DMS 273 treated with DMSO at 0.1 percent for 48 hours (cell line): ENCODE data around the gene UGGT2.
"Not testable (repeated sequence)": the region's sequence is repeated elsewhere in the genome, so short reads cannot be mapped to it uniquely, and the experiment has no call there.

Source experiments
- DNase-seq: peaks from one replicate; lab custom pipeline; 2025; lab: John Stamatoyannopoulos, UW

Gene UGGT2

DNA sequence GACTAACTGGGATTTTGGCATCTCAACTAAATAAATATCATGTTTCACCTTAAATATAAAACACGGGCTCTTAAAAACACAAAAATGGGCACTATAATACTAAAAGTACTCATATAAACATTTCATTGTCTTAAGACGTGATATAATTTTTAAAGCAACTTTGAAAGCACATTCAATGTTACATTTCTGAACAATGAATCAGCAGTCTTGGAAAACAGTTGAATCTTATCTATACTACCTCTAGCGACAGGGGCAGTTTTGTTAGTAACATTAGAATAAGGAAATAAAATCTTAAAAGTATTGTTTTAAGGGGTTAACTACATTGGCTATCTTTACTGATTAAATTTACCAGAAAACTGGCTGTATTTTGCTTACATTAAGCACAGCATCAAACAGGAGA is 156.9 kb downstream of the UGGT2 start:
- DNase-seq: no peak

DNA sequence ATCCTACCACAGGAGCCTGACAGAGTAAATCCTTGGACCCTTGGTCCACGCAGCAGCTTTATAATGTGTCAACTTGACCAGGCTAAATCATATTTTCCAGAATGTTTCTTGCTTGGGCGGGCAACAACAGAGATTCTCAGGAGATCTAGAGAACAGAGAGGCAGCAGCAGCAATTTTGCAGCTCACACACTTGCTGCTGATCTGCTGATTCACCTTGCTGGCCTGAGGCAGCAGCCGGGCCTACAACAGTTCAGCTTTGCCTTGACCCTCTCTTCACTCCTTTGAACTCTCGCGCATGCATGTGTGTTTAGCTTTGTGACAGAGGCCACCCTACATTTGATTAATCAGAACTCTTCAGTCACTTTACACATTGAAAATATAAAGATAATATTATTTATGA is 159.3 kb downstream of the UGGT2 start:
- no peak for DNase-seq

DNA sequence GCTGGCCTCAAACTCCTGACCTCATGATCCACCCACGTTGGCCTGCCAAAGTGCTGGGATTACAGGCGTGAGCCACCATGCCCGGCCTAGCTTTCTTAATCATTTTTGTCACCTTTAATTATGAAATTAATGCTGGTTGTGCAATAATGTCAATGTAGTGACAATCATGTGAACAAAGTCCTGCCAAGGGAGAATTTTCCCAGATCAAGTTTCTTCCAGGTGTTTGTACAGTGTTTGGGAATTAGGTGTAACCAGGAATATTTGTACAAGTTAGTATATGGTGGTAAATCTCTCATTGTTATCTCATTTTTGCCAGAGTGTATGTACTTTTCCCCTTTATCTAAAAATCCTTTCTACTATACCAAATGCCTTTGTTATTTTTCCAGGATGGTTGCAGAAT is 171.1 kb downstream of the UGGT2 start:
- no peak for DNase-seq

DNA sequence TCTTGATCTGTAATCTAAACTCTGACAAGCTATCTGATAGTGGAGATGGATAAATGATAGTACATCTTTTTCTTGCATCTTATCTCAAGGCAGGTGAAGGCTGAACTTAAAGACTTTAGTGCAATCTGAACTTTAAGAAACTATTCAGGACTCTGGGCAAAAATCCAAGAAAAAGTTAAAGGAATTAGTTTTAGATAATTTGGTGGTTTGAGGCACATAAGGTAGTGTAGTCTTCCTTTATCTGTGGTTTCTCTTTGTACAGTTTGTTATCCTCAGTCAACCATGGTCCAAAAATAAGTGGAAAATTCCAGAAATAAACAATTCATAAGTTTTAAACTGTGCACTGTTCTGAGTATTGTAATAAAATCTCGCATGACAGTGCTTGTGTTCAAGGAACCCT is 172.9 kb downstream of the UGGT2 start:
- no peak for DNase-seq

DNA sequence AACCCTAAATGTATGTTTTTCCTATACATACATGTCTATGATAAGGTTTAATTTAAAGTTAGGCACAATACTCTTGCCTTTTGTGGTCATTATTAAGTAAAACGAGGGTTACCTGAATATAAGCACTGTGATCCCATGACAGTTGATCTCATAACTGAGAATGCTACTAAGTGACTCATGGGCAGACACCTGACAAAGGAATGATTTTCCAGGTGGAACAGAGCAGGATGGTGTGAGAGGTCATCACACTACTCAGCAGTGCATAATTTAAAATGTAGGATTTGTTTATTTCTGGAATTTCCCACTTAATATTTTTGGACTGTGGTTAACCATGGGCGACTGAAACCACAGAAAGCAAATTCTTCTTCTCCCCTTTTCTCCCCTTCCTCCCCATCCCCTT is 178.9 kb downstream of the UGGT2 start:
- DNase-seq: no peak

- no peak for DNase-seq
Measured at GRCh38 chr13:95870421-95870820, 182.8 kb downstream of the UGGT2 start.

GRCh38 chr13:95865080-95865615 is 188.1 kb downstream of the UGGT2 start:
- DNase-seq: no peak

GRCh38 chr13:95862408-95862807 is 190.8 kb downstream of the UGGT2 start:
- DNase-seq: no peak

DNA sequence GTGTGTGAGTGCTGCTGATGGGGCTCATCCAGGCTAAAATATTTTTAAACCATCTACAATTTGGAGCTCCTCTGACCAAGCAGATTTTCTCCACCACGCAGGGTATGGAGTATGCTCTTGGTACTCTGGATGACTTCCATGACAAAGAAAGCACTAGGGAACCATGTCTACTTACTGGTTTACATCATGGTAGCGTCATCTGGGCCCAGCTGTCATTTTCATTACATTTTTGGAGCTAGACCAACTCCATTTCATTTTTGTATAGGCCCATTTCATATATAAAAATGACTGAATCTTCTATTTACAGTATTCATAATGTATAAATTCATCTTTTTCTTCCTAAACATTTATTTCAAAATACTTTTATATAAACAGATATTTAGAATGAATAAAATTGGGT is 191.9 kb downstream of the UGGT2 start:
- no peak for DNase-seq

- no peak for DNase-seq
Measured at GRCh38 chr13:95858286-95859075, 194.7 kb downstream of the UGGT2 start.

DNA sequence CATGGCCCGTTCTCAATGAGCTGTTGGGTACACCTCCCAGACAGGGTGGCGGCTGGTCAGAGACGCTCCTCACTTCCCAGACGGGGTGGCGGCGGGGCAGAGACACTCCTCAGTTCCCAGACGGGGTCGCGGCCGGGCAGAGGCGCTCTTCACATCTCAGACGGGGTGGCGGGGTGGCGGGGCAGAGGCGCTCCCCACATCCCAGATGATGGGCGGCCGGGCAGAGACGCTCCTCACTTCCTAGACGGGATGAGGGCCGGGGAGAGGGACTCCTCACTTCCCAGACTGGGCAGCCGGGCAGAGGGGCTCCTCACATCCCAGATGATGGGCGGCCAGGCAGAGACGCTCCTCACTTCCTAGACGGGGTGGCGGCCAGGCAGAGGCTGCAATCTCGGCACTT is 207.5 kb downstream of the UGGT2 start:
- DNase-seq: not testable (repeated sequence)

- DNase-seq: no peak
Measured at GRCh38 chr13:95842898-95843297, 210.3 kb downstream of the UGGT2 start.

DNA sequence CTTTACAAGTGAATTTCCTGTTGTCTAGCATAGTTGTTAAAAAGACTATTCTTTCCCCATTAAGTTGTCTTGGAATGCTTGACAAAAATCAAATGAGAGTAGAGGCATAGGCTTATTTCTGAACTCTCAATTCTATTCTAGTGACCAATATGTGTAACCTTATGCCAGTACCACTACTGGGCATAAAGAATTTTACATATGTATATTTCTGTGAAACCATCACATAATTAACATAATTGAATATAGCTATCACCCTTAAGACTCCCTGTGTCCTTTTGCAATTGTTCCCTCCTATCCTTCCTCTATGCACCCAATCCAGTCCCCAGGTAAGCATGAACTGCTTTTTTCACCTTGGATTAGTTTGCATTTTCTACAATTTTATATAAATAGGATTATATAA is 211.3 kb downstream of the UGGT2 start:
- no peak for DNase-seq

- DNase-seq: peak; percentile 19
Measured at GRCh38 chr13:95834134-95834765, 219.0 kb downstream of the UGGT2 start.

GRCh38 chr13:95833719-95834118 is 219.5 kb downstream of the UGGT2 start:
- DNase-seq: no peak

DNA sequence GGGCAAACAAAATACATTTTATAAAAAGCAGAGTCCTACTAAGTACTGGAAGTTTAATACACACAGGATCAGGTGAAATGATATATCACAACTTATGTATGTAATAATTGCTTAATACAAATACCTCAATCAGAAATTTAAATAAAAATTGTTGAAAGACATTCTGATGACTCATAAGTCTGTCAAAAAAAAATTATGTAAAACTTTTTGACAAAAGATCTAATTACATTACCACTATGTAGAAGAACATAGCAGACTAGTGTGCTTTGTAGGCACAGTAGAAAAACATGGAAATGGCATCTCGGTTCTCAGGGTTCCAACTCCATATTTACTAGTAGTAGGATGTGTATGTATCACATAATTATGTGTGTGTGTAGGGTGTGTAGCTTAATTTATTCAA is 220.1 kb downstream of the UGGT2 start:
- no peak for DNase-seq

DNA sequence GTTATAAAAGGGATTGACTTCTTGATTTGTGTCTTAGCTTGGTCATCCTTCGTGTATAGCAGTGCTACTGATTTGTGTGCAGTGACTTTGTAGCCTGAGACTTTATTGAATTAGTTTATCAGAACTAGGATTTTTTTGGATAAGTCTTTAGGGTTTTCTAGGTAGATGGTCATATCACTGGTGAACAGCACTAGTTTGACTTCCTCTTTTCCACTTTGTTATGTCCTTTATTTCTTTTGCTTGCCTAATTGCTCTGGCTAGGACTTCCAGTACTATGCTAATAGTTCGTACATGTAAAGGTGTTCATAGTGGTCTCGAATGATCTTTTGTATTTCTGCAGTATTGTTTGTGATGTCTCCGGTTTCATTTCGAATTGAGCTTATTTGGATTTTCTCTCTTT is 230.9 kb downstream of the UGGT2 start:
- DNase-seq: no peak

DNA sequence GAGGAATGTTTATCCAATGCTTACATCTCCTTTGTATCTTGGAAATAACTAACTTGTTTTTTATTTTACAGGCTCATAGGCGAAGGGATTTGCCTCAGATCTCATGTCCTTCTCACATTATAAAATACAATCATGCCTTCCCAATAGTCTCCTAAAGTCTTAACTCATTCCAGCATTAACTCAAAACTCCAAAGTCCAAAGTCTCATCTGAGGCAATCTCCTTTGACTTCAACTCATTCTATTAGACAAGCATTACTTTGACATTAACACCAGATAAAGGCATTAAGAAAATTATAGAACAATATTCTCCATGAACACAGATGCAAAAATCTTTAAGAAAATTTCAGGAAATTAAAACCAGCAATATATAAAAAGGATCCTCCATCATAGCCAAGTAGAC is 238.7 kb downstream of the UGGT2 start:
- no peak for DNase-seq

GRCh38 chr13:95813139-95813538 is 240.1 kb downstream of the UGGT2 start:
- DNase-seq: no peak

- DNase-seq: no peak
Measured at GRCh38 chr13:95809429-95809828, 243.8 kb downstream of the UGGT2 start.

GRCh38 chr13:95805921-95806320 is 247.3 kb downstream of the UGGT2 start:
- DNase-seq: no peak

DNA sequence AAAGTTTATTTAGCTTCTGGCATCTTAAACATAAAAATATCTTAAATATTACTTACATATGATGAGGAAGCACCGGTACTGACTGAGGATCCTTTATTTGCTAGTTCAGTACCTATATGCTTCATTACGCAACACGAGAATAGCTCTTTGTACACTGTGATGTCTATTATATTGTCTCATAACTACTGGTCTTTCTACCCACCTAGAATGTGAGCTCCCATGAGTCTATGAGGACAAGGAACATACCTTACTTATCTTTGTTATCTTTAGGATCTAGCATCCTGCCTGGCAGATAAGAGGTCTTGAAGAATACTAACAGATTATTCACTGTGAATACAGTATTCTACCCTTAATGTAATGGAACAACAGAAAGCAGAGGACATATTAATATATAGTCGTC is 251.4 kb downstream of the UGGT2 start:
- no peak for DNase-seq

- peak; percentile 18 for DNase-seq
Measured at GRCh38 chr13:95800436-95800835, 252.8 kb downstream of the UGGT2 start.

DNA sequence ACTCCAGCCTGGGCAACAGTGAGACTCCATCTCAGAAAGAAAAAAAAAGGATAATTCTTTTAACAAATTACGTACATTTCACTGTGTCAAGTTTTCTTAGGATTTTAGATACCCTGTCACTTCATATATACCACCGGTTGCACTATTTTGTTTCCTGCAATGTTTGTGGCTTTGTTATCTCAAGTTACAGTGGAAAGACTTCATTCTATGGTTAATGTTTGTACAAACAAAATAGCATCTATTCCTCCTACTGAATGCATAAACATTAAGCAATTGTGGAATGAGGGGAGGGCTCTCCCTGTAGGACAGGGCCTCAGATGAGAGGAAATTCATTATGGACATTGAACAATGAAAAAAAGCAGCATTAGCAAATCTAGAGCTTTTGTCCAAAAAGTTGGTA is 256.2 kb downstream of the UGGT2 start:
- DNase-seq: no peak
